Subcutaneous abdominal adipose tissue (tissue), 5 donors: Measurements from ENCODE around the gene SGMS1.

Source experiments
- H3K27ac ChIP-seq: one replicate; pipeline ENCODE4 v1.7.0; 2013; ENCODE audit warnings: low read depth, mild to moderate bottlenecking, inconsistent platforms, low read length, moderate library complexity
- H3K27me3 ChIP-seq, 5 donors: one replicate each; pipeline ENCODE4 v1.7.0; 2013; ENCODE audit warnings: low read length in 5 of 5, inconsistent platforms in 1 of 5; ENCODE audit not compliant: control insufficient read depth in 5 of 5, insufficient read depth in 4 of 5
- H3K36me3 ChIP-seq, 5 donors: one replicate each; pipeline ENCODE4 v1.7.0; 2013; ENCODE audit warnings: low read length in 5 of 5; ENCODE audit not compliant: control insufficient read depth in 5 of 5, insufficient read depth in 5 of 5
- H3K4me1 ChIP-seq, 5 donors: one replicate each; pipeline ENCODE4 v1.7.0; 2013; ENCODE audit warnings: low read length in 5 of 5, mild to moderate bottlenecking in 3 of 5, moderate library complexity in 1 of 5; ENCODE audit not compliant: control insufficient read depth in 5 of 5, insufficient read depth in 5 of 5
- H3K4me3 ChIP-seq, 5 donors: one replicate each; pipeline ENCODE4 v1.7.0; 2013; ENCODE audit warnings: low read length in 5 of 5, low read depth in 1 of 5
- H3K9ac ChIP-seq, 5 donors: one replicate each; pipeline ENCODE4 v1.7.0; 2013; ENCODE audit warnings: low read length in 5 of 5, mild to moderate bottlenecking in 4 of 5, moderate library complexity in 3 of 5
- H3K9me3 ChIP-seq, 5 donors: one replicate each; pipeline ENCODE4 v1.7.0; 2013; ENCODE audit warnings: low read length in 5 of 5; ENCODE audit not compliant: control insufficient read depth in 5 of 5
- donor health status: healthy.
- donor health status: healthy.
- donor health status: healthy.
- donor health status: healthy.
- donor health status: healthy.

SGMS1 gene

DNA sequence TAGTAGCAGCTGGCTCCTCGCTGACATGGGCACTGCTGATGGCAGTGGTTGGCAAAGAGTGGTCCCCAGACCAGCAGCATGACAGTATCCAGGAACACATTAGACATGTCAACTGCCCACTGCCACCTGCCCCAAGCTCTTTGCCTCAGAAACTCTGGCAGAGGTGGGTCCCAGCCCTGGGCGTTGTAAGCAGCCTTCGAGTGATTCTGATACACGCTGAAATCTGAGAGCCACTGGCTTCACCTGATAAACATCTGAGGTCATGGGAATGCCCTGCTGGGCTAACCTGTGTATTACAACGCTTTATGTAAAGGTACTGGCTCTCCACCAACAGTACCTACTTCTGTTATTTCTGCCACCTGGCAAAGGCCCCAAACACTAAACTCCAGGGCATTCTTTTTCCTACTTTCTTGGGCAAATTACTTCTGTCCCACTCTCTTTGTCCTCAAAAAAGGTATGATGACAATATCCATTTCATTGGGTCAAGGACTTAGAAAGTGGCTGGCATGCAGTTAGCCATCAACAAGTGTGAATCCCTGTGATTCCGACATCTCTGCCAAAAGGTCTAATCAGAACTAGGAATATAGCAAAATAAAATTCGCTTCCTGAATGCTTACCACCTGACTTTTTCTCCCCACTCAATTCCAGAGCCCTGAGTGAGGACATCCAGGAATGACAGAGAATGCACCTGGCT, 9.2 kb downstream of the SGMS1 start:
- Histone ChIP-seq H3K9ac (no peak overlapping the region), H3K36me3 (no peaks in the 10 kb centered on the region), H3K27me3 (no peaks in the 10 kb centered on the region), H3K27ac (no peak overlapping the region), H3K4me3 (no peak overlapping the region), H3K9me3 (no peaks in the 10 kb centered on the region), H3K4me1 (peaks cover 0 to 3% (median 0%) of the 10 kb centered on the region in 5 donors)

DNA sequence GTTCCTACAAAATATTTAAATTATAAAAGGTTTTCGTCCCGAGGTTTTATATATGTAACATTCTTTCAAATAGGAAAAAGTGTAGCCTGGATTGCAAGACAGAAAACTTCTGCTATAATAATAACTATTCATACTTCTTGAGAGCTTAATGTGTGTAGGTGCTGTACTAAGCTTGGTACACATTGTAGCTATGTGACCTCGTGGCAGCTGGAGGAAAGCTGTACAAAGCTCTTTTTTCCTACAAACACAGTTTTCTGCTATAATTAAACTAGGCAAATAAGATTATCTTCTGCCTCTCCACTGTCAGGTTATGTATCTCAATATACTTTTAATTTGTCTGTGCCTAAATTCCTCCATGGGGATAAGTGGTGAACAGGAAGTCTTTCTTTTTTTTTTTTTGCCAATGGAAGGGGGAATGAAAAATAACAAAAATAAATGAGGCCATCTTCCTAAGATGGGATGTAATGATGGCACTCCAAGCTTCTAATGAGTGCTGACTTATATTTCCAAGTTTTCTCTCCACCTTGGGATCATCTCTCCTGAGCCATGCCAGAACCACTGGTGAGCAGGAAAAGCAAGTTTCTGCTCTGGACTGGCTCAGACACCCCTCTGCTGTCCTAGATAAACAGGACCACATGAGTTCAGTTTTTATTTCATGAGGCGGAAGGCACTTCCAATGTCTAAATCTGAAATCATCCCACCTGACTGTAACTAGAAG, 9.9 kb downstream of the SGMS1 start:
- Histone ChIP-seq H3K27ac (no peak overlapping the region), H3K36me3 (no peaks in the 10 kb centered on the region), H3K4me3 (no peak overlapping the region), H3K9ac (no peak overlapping the region), H3K9me3 (no peaks in the 10 kb centered on the region), H3K4me1 (peaks cover 0 to 3% (median 0%) of the 10 kb centered on the region in 5 donors), H3K27me3 (no peaks in the 10 kb centered on the region)

DNA sequence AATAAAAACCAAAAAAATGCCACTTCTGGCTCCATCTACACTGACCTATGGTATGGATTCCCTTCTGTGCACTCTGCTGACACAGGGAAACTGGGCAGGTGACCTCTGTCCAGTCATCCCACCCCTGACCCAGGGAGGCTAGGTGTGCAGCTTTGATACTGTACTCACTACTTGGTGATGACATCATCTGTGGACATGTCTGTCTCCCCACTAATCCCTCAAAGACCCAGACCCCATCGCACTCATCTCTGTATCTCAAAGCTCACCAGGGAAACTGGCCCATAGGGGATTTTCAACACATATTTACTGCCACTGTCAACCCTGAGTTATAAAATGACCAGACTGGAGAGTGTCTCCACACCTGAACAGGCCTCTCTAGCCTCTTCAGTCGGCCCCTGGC, 10.6 kb downstream of the SGMS1 start:
- Histone ChIP-seq H3K9ac (no peak overlapping the region), H3K27ac (no peak overlapping the region), H3K9me3 (no peaks in the 10 kb centered on the region), H3K4me1 (peaks cover 0 to 3% (median 0%) of the 10 kb centered on the region in 5 donors), H3K36me3 (no peaks in the 10 kb centered on the region), H3K27me3 (no peaks in the 10 kb centered on the region), H3K4me3 (no peak overlapping the region)

GRCh38 chr10:50610368-50610767, 13.4 kb downstream of the SGMS1 start:
- Histone ChIP-seq H3K9ac (no peak overlapping the region), H3K4me3 (no peak overlapping the region), H3K4me1 (peaks cover 4 to 14% (median 10%) of the 10 kb centered on the region in 5 donors), H3K36me3 (no peaks in the 10 kb centered on the region), H3K27me3 (no peaks in the 10 kb centered on the region), H3K27ac (no peak overlapping the region), H3K9me3 (no peaks in the 10 kb centered on the region)

DNA sequence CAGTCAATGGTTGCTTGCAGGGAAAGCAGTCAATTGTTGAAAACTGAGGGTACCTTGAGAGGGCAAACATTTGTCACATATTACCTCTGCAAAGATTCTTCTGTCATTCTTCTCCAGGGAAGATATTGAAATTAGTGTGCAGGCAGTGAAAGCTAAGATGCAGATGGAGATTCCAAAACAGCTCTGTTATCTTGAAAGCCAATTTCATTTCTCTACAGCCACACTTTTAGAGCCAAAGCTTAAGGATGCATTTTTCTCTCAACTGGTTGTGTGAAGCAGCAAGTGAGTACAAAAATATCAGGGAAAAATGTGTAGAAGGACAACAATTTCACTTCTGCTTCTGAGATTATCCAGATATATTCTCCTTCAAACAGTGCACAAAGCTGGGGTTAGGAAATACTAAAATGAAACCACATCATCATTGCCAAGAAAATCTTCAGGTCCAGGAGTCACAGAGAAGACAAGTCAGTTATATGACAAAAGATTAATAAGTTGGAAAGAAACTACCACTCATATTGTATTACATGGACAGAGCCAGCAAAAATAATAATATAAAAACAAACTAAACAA, 16.3 kb downstream of the SGMS1 start:
- peaks cover 11 to 37% (median 28%) of the 10 kb centered on the region in 5 donors for H3K4me1 ChIP-seq
- H3K27ac ChIP-seq = no peak overlapping the region
- no peaks in the 10 kb centered on the region for H3K36me3 ChIP-seq
- peak overlapping the region in 1 of 5 donors; percentile 28 for H3K9ac ChIP-seq
- no peaks in the 10 kb centered on the region for H3K27me3 ChIP-seq
- H3K4me3 ChIP-seq = no peak overlapping the region
- H3K9me3 ChIP-seq = no peaks in the 10 kb centered on the region

DNA sequence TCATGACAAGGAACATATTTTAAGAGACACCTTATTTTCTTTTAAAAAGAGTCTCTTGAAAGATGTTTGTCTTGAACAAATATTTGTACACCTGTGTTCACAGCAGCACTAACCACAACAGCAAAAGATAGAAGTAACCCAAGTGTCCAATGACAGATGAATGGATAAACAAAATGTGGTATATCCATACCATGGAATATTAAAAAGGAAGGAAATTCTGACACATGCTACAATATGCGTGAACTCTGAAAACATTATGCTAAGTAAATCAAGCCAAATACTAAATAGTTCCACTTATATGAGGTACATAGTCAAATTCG, 17.8 kb downstream of the SGMS1 start:
- H3K4me3 ChIP-seq = no peak overlapping the region
- H3K27me3 ChIP-seq = no peaks in the 10 kb centered on the region
- no peaks in the 10 kb centered on the region for H3K9me3 ChIP-seq
- H3K9ac ChIP-seq = no peak overlapping the region
- H3K27ac ChIP-seq = no peak overlapping the region
- no peaks in the 10 kb centered on the region for H3K36me3 ChIP-seq
- peaks cover 11 to 37% (median 28%) of the 10 kb centered on the region in 5 donors for H3K4me1 ChIP-seq

DNA sequence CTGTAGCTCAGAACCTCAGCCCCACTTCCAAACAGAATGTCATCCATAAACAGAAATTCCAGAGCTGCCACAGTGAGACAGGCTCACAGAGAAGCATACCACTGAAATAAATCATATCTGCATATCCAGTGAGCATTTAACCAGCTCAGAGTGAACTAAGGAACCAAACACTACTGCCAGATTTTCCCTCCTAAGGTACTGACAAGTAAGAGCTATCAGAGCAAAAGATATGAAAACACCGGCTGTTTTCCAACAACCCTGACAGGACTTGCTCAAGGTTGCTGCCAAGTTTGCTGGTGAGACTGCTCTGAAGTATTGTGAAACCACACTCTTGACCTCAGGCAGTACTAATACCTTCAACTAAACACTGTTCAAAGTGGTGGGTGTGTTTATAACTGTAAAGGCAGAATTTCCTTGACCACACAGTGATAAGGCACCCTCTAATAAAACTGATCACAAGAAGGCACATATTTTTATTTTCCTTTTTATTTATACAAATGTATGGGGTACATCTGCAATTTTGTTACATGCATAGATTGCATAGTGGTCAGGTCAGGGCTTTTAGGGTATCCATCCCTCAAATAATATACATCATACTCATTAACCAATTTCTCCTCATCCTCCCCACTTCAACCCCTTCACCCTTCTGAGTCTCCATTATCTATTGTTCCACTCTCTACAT, 18.3 kb downstream of the SGMS1 start:
- Histone ChIP-seq H3K9ac (no peak overlapping the region), H3K9me3 (no peaks in the 10 kb centered on the region), H3K4me3 (no peak overlapping the region), H3K4me1 (peaks cover 11 to 37% (median 28%) of the 10 kb centered on the region in 5 donors), H3K36me3 (no peaks in the 10 kb centered on the region), H3K27ac (peak overlapping the region; percentile 32), H3K27me3 (no peaks in the 10 kb centered on the region)

DNA sequence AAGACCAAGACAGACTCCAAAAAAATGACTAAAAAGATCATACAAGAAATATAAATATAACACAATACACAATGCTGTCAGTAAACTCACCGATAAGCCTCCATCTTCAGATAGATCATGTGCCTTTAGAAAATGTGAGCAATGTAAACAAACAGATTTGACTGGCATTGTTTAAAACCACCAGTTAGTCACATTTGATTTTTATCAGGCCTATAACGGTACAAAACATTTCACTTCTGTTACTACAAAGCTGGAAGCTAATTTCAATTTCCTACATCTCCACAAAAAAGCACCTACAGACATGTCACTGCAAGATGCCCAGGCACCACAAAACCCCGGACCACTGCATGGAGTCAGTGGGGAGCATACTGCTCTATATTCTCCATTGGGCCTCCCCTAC, 18.9 kb downstream of the SGMS1 start:
- H3K4me1 ChIP-seq = peaks cover 11 to 39% (median 28%) of the 10 kb centered on the region in 5 donors
- no peaks in the 10 kb centered on the region for H3K36me3 ChIP-seq
- no peaks in the 10 kb centered on the region for H3K27me3 ChIP-seq
- no peaks in the 10 kb centered on the region for H3K9me3 ChIP-seq
- H3K9ac ChIP-seq = no peak overlapping the region
- no peak overlapping the region for H3K4me3 ChIP-seq
- H3K27ac ChIP-seq = peak overlapping the region; percentile 32

- peak overlapping the region in 1 of 5 donors; percentile 57 for H3K9ac ChIP-seq
- H3K36me3 ChIP-seq = no peaks in the 10 kb centered on the region
- H3K4me1 ChIP-seq = peaks cover 11 to 44% (median 32%) of the 10 kb centered on the region in 5 donors
- H3K27ac ChIP-seq = peak overlapping the region; percentile 32
- peak overlapping the region in 2 of 5 donors; percentile 1 to 46 for H3K4me3 ChIP-seq
- no peaks in the 10 kb centered on the region for H3K9me3 ChIP-seq
- no peaks in the 10 kb centered on the region for H3K27me3 ChIP-seq
Observed at GRCh38 chr10:50604049-50604640, 19.6 kb downstream of the SGMS1 start.
